Adrenal gland (tissue), 19 donors: ENCODE data around the gene FCN1. TPM values are rescaled to one million over a fixed set of nuclear protein-coding genes. Genes with fewer than 3 reads are reported as not detected.

ENCODE experiments used
- DNase-seq, 7 donors: peaks; one replicate each; pipeline ENCODE4 v3.0.0-alpha.2; 2019 to 2020
- H3K27ac ChIP-seq, 5 donors: fragments of 200-600 bp; sonication (generic) in 4 of 5; 1 replicate in 3 of 5; 2 replicates in 2 of 5; pipeline versions ENCODE4 v1.5.1 to v1.8.0; 2016 to 2020; ENCODE audit warnings: mild to moderate bottlenecking in 1 of 5
- H3K27me3 ChIP-seq: fragments of 200-600 bp; 2 replicates; pipeline ENCODE4 v1.8.0; 2021
- H3K36me3 ChIP-seq, 2 donors: fragments of 200-600 bp; replicated peaks in 1 of 2; 1 replicate in 1 of 2; 2 replicates in 1 of 2; pipeline versions ENCODE4 v1.5.1 to v1.8.0; 2018 to 2022
- H3K4me1 ChIP-seq, 2 donors: fragments of 200-600 bp; replicated peaks in 1 of 2; 1 replicate in 1 of 2; 2 replicates in 1 of 2; pipeline versions ENCODE4 v1.5.1 to v1.8.0; 2018 to 2021
- H3K4me3 ChIP-seq, 4 donors: fragments of 200-600 bp; sonication (generic) in 3 of 4; one replicate each; pipeline ENCODE4 v1.5.1; 2016 to 2018
- H3K9me3 ChIP-seq, 3 donors: fragments of 200-600 bp; sonication (generic) in 1 of 3; replicated peaks in 1 of 3; 1 replicate in 2 of 3; 2 replicates in 1 of 3; pipeline versions ENCODE4 v1.5.1 to v1.8.0; 2016 to 2021
- POLR2A ChIP-seq, 2 donors: fragments of 450-650 bp; IDR thresholded peaks; one replicate each; pipeline ENCODE4 v1.6.1; 2017; ENCODE audit warnings: antibody characterized with exemption in 2 of 2, mild to moderate bottlenecking in 2 of 2, moderate library complexity in 1 of 2
- WGBS, 4 donors: extraction: QIAGEN DNeasy Blood & Tissue Kit in 2 of 4; methylation state at CpG; one replicate each; pipeline versions ENCODE4 v1.1.5 to v1.1.7; 2013 to 2017; 5-methylcytosine and 5-hydroxymethylcytosine counted together
- intact Hi-C, 2 donors: fragments of 100-400 bp; cut with DNase I; formaldehyde crosslinking; loops; one replicate each; pipeline versions ENCODE4 v1.14.1 to v1.15.0; 2022 to 2023
- long read RNA-seq, 10 donors: library from polyadenylated mRNA in 3 of 10; unstranded in 2 of 10; stranded (forward) in 1 of 10; transcript quantifications; one replicate each; pipeline ENCODE4 v2.0.0 and lab custom pipeline, GENCODE V29; 2021 to 2026
- polyA plus RNA-seq, 3 donors: library from polyadenylated mRNA; stranded (reverse); fragments of 200-250 nt in 2 of 3; fragments of 350-450 nt in 1 of 3; fragmentation: Illumina TruSeq in 1 of 3; extraction: RNeasy Lipid Tissue Mini Kit (QIAGEN cat#74804) in 1 of 3; gene quantifications; one replicate each; pipeline ENCODE4 v1.2.3, GENCODE V29; 2013 to 2014
- total RNA-seq, 9 donors: library from RNA; depleted of rRNA in 4 of 9; stranded (reverse); fragments of >200 nt in 4 of 9; fragments of 120-200 nt in 1 of 9; fragmentation: NEBNext Ultra II Directional in 1 of 9; extraction: Animal tissue kit (Norgen Biotek cat#: 25700) in 1 of 9; gene quantifications; one replicate each; pipeline versions ENCODE4 v1.1.0 to v1.2.4, GENCODE V29; 2013 to 2023
- TF ChIP-seq, protein P1 (sequence below), 6 experiments: fragments of 450-650 bp in 4 of 6; fragments of 200-600 bp in 2 of 6; sonication (generic) in 1 of 6; IDR thresholded peaks; 1 replicate in 5 of 6; 2 replicates in 1 of 6; pipeline versions ENCODE4 v1.5.1 to v1.8.0; 2016 to 2021; ENCODE audit warnings: antibody characterized with exemption in 6 of 6, mild to moderate bottlenecking in 2 of 6, moderate library complexity in 1 of 6
- donor health status: healthy with polysubstance abuse.
- donor health status: Bipolar disorder and iron deficiency.
- donor health status: DM: yes; HTN: yes; CAD: no.
- donor health status: DM: no; HTN: no; CAD: no.
- donor health status: DM: no; HTN: no; CAD: no.
- donor health status: DM: yes; HTN: yes; CAD: no.

Gene FCN1
- 1 to 10 TPM in 7 of 9 donors, under 1 TPM in 1, not detected in 1; 0.57 to 6.5 (median 2.2) TPM for total RNA-seq
- polyA plus RNA-seq = 1 to 10 TPM in 2 of 3 donors, under 1 TPM in 1; 0.68 to 7.0 (median 3.1) TPM
- long read RNA-seq, donor 1 = 0 reads
- long read RNA-seq, donor 2 = 0 reads
- long read RNA-seq, donor 3 = 0 reads
- long read RNA-seq, donor 4 = 0 reads
- long read RNA-seq, donor 5, partial matches to known transcripts = 0 of 2 reads
- long read RNA-seq, donor 5, other reads (novel, unspliced or antisense) = 0 of 2 reads
- long read RNA-seq, donor 6 = 0 reads
- long read RNA-seq, donor 7 = 0 reads
- long read RNA-seq, donor 8 = 0 reads
- long read RNA-seq, donor 9 = 0 reads
- long read RNA-seq, donor 10 = 0 reads

DNA sequence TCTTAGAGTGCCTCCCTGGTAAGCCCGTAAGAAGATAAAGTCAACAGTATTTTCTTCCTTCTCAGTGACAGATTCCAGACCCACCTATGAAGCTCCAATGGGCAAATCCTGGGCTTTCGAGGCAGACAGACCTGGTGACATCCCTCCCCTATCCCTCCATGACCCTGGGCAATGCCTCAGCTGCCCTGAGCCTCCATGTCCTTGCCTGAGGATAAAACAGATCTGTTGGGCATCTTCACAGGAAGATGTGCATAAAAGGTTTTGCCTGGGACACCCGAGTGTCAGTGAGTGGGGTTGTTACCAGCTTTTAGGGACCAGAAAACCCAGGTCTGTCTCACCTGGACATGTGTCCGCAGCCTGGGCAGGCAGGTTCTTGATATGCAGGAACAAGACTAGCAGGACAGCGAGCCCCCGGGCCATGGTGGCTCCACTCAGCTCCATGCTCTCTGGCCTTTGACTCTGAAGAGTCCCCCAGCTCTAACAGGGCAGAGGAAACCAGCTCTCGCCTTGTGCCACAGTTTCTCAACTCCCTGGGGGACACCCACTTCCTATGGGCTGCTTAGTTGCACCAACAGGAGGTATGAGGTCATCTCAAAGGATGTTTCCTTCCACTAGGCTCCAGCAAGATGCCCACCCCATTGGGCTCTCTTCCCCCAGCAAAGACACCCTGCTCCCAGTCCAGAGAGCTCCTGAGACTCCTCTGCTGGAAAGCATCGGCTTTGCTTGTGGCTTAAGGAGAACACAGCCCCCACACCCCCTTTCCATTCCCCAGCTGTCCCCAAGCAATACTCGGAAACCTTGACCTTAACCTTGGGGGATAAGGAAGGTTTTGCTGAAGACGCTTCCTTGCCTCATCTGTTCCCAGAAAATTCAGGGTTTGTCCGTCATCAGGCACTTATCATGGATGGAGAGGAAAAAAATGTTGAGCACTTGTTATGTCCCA, at the start of gene FCN1:
Gene FCN1 (minus strand): TSS at position 482 of the 943 bp plus-strand sequence. CDS start 41 bp downstream, at position 441.
- Histone ChIP-seq H3K36me3 (no peaks in the 10 kb centered on the region), H3K4me1 (no peaks in the 10 kb centered on the region), H3K4me3 (no peak within 1 kb of the TSS), H3K9me3 (peaks cover 0 to 9% (median 0%) of the 10 kb centered on the region in 3 donors), H3K27me3 (no peaks in the 10 kb centered on the region), H3K27ac (no peak within 1 kb of the TSS)
- intact Hi-C loops = no loop called here
- WGBS, 4 donors = 68 to 89% (median 77%) methylated on average over 5 to 11 of the region's 11 CpGs
- DNase-seq = peak in 3 of 7 donors; percentile 10 to 41 (median 12)
- TF ChIP-seq POLR2A (IDR thresholded peaks at IDR 0.05) = no peak
- TF ChIP-seq, protein P1, sequence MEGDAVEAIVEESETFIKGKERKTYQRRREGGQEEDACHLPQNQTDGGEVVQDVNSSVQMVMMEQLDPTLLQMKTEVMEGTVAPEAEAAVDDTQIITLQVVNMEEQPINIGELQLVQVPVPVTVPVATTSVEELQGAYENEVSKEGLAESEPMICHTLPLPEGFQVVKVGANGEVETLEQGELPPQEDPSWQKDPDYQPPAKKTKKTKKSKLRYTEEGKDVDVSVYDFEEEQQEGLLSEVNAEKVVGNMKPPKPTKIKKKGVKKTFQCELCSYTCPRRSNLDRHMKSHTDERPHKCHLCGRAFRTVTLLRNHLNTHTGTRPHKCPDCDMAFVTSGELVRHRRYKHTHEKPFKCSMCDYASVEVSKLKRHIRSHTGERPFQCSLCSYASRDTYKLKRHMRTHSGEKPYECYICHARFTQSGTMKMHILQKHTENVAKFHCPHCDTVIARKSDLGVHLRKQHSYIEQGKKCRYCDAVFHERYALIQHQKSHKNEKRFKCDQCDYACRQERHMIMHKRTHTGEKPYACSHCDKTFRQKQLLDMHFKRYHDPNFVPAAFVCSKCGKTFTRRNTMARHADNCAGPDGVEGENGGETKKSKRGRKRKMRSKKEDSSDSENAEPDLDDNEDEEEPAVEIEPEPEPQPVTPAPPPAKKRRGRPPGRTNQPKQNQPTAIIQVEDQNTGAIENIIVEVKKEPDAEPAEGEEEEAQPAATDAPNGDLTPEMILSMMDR (IDR thresholded peaks at IDR 0.05) = no peak

DNA sequence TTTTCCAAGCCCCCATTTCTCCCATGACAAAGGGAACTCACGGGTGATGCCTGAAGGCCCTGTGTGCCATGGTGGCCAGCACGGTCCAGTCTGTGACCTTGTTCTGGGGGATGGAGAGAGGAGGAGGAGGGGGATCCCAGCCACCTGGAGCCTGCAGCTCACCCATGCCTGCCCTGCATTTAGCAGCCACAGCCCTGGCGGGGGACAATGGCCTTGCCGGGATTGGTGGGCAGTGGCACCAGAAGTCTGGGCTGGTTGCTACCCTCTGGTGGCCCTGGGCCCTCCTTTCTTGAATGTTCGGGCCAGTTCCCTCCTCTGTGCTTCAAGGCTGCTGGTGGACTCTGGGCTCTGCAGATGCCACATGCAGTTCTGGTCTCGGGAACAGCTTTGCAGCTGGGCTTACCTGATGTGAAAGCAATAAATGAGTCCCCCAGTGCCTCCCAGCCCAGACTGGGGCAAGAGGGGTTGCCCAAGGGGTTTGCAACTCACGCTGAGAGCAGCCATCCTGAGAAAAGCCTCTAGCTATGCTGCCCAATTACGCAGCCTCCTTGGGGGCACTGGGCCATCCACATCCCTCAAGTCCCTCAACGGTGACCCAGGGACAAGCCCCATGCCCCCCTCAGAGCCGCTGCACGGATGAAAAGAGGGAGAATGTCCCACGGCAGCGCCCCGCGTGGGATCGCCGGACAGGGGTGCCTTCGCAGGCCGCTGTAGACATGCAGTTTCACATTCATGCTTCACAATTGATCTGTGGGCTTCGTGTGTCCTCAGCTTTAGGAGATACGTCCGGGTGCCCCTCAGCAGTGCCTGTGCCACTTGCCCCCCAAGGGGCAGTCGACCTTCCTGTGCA, 49.2 kb upstream of the FCN1 start:
- H3K27me3 ChIP-seq = peaks cover 5% of the 10 kb centered on the region
- H3K4me3 ChIP-seq = no peak overlapping the region
- TF ChIP-seq POLR2A (IDR thresholded peaks at IDR 0.05) = no peak
- TF ChIP-seq, protein P1 (IDR thresholded peaks at IDR 0.05) = no peak
- no peaks in the 10 kb centered on the region for H3K36me3 ChIP-seq
- H3K27ac ChIP-seq = no peak overlapping the region
- H3K9me3 ChIP-seq = no peaks in the 10 kb centered on the region
- no peak for DNase-seq
- H3K4me1 ChIP-seq = peaks cover 0 to 5% of the 10 kb centered on the region in 2 donors
- WGBS, 4 donors = 85 to 90% (median 88%) methylated on average over 14 to 23 of the region's 23 CpGs
- intact Hi-C loops = loop anchor here in 1 of 2 donors (10.0 kb wide), 1 partner anchor 192 kb away; no protein-coding TSS in a partner anchor

DNA sequence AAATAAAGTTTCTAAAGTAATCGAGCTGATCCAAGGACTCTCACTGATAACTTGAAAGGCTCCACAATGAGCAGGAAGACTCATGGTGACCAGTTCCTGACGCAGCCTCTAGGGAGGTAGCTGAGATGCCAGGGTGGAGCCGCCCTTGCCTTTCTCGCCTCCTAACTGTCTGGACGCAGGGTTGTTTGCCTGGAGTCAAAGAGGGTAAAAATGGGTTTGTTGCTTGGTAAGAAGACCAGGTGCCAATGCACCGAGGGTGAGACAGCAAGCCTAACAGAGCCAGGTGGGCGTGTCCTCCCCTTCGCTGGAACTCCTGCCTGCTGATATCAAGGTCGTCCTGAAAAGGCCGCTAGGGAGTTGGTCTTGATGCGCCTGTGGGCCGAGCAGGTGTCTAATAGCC, 48.6 kb upstream of the FCN1 start:
- DNase-seq = peak in 1 of 7 donors; percentile 20
- Histone ChIP-seq H3K9me3 (no peaks in the 10 kb centered on the region), H3K27ac (no peak overlapping the region), H3K27me3 (peaks cover 5% of the 10 kb centered on the region), H3K36me3 (no peaks in the 10 kb centered on the region), H3K4me1 (peaks cover 0 to 5% of the 10 kb centered on the region in 2 donors), H3K4me3 (no peak overlapping the region)
- TF ChIP-seq, protein P1 (IDR thresholded peaks at IDR 0.05) = no peak
- TF ChIP-seq POLR2A (IDR thresholded peaks at IDR 0.05) = no peak
- WGBS, 4 donors = 64 to 76% (median 74%) methylated on average over 12 of the region's 12 CpGs
- intact Hi-C loops = loop anchor here in 1 of 2 donors (10.0 kb wide), 1 partner anchor 191 kb away; no protein-coding TSS in a partner anchor
